ENCODE data around the gene NCAM1.

Gene NCAM1

DNA sequence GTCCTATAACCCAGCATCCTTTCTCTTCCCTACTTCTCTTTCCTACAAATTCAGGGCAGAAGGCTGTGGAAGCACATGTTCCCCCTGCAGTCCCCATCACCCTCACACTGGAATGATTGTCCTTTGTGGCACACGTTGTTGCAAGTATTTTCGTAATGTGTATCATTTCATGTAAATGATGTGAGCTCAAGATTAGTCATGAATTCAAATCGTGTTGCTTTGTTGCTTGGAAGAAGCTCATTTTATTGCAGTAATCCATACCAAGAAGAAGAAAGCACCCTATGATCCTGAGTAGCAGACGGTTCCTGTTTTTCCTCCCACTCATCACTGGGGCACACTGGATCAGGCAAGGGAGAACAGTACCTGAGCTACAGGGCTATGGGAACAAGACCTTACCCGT lies 173.4 kb downstream of the NCAM1 start:
- no peak for DNase-seq

DNA sequence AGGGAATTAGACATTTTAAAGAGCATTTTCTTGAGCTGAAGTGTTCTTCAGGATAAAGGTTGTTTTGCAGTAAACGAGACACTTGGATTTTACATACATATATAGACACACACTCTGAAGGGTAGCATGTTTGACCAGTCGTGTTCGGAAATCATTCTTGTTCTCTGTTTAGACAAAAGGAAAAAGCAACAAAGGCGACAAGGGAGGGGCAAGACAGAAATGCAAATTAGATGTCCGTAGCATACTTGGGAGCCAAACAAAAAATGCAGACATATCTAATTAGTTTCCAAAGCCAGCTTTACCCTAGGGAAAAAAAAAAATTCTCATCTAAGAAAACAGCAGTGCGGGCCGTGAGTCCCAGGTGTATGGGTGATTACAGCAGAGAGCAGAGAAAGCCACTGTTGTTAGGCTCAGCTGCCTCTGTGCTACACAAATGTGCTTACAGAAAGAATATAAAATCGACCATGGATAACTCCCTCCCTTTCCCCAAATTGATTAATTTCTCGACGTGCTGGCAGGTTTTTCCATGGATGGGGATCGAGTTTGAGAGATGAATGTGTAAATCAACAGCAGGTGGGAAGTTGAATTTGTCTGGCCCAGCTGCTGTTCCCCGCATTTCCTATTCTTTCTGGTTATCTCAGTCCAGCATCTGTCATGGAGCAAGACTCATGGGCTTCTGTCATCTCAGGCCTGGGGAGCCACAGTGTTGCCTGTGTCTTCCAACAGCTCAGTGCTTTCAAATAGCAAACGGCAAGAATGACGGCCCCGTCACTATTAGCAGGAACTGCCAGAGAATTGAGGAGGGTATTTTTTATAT lies 176.7 kb downstream of the NCAM1 start:
- no peak for DNase-seq

DNA sequence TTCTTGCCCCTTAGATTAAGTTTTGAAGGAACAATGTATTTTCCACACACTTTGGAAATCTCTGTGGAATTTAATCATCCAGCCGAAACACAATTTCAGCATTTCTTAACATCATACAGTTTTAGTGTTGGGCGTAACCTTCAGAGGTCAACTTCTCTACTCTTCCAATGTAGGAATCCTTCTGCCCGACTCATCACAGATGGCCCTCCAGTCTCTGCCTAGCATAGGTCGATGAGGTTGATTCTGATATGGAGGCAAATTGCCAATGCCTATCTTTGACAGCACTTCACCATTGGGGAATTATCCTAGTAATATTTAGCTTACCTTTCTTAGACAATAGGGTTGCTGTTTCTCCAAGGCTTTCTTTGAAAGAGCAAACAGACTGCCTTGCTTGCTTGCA lies 177.5 kb downstream of the NCAM1 start:
- no peak for DNase-seq

DNA sequence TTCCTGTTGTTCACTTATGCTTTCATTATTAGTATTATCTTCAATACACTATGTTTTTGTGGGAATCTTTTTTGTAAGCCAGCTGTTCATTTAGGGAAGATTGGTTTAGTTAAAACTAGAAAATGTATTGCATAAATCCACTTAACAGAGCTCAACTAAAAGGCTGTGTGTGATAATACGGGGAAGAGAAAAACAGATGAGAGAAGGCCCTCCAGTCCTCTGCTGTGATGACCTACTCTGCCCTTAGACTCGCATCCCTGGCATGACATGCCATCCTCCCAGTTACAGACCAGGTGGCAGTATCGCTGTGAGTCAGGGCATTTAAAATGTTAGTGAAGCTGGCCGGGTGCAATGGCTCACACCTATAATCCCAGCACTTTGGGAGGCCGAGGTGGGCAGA lies 179.8 kb downstream of the NCAM1 start:
- DNase-seq: no peak

DNA sequence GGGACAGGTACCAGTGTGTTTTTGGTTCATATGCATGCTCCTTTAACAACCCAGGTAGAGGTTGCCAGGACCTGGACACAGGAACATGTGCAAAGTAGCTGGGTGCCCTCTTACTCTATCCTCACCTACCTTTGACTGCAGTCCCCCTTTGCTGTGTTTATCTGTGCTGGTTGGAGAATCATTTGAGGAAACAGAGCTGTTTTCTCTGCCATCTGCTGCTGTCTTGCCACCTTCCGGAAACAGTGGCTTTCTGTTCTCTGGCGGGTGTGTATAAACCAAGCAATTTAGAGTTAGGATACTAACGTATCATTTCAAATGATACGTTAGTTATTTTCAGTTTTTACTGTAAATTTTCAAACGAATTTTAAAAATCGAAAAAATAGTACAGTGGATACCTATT lies 181.3 kb downstream of the NCAM1 start:
- DNase-seq: no peak

DNA sequence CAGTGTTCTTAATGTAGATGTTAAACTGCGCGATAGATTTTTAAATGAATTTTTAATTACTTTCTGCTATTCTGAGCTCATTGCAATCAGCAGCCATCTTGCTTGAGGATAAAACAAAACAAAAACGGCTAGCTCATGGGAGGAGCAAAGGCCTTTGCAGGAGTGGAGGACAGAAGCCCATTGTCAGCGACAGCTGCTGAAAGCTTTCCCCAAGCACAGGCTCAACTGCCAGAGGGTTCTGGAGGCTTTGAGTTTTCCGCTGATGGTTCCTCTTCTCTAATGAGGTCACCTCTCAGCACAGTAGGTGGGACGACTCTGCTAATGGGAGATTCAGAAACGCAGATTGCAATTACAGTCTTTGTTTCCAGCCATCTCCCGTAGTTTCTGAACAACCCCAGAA lies 186.0 kb downstream of the NCAM1 start:
- no peak for DNase-seq

DNA sequence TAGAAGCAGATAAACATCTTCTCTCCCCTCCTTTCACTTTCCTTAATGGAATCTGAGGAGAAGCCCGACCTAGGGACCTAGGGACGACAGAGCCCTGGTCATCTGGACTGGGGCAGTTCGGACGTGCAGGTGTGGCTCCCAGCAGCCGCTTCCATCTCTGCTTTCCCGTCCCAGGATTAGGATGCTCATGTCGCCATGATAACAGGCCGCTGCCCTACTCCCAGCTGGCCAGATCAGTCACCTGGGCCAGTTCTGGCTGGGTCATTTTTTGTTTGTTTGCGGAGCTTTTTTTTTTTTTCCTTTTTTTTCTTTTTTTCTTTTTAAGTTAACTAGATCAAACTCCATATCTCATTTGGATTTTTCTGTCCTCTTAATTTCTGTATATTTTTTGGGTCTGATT lies 186.9 kb downstream of the NCAM1 start:
- DNase-seq: no peak

DNA sequence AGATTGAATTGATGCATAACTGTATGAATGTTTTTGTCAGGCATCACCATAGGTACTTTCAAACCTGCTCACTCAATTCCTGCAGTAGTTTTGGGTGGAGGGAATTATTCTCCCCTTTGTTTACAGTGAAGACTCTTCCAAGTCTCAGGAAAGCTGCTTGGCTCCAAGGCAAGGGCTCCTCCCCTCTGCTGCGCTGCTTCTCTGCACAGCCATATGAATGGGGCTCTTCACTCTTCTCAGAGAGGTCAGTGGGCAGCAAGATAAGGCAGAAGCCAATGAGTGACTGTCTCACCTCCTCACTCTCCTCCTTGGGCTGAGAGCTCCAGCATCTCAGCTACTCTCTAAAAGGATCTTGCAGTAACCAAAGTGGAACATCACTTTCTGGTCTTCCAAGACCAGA lies 187.4 kb downstream of the NCAM1 start:
- no peak for DNase-seq

DNA sequence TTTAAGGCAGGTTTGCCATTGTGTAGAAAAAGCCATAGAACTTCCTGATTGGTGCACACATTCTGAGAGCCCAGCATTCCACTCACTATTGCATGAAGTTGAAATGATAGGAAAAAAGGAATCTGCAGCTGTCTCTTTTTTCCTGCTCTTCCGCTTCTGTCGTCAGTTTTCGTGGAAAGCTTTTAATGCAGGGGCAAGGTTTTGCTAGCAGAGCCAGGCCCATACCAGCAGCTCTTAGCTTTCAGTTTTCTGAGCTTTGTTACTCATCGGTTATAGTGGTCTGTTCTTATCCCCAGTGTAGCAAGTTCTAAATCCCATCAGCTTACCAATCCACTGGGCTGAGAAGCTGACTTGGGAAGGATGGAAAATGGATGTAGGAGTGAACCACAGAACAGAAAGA lies 190.3 kb downstream of the NCAM1 start:
- DNase-seq: no peak

DNA sequence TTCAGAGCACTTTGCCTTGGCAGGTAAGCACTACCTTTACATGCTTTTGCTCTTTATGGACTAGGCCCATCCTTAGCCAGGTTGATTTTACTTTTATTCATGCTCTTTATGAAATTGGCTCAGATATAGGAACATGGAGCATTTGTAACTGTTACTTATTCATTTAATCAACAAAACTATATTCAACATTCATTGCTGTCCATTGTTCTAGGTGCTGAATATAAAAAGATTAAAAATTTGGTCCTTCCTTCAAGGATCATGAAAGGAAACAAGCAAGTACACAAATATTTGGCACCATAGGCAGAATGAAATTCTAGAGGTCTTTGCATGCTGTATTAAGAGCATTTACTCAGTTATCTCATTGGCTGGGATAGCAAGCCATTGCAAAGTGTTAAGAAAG lies 191.3 kb downstream of the NCAM1 start:
- DNase-seq: no peak

DNA sequence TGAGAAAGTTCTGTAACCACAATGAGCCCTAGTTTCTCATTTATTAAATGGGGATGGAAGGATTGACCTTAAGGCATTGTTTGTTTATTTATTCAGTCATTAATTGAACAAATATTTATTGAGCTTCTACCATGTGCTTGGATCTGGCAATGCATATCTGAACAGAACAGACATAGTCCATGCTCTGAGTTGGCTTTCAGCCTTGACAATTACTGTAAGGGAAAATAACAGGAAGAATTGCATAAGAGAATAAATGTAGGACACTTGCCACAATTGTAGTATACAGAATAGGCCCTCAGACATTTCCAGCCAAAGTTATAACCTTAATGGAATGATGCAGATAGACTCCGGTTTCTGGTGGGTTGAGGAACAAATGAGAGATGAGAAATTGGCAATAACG lies 192.6 kb downstream of the NCAM1 start:
- DNase-seq: no peak

DNA sequence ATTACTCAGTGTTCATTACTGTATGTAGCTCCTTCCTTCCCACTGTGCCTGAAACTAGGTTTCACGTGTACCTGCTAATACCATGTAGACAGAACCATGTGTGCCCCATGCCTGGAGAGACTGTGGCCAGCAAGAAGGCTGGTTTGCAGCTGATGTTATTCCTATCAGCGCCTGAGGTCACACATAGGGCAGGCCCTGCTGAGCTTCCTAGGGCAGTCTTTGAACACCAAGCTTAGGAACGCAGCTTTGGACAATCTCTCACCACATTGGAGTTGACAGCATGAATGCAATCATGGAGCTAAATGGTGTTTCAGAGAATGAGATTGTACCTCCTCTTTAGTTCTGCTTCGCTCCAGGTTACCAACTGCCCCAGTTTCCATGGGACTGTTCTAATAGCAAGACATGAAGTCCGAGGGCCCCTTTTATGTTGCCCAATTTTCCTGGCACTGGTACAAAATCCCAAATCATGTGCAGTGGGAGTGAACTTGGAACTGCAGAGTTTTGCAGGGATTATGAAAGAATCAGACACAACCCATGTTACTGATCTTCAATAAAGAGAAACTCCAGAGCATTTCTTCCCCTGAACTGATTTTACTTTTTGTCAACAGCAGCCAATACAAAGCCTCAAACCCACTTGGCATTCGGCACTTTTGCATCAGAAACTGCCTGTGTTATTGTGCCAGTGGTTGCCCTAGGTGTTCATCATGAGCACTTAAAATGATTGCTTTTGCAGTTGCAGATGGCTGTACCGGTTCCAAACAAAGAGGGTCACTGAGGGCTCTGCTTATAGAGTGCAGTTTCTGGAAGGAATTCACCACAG lies 199.0 kb downstream of the NCAM1 start:
- no peak for DNase-seq

DNA sequence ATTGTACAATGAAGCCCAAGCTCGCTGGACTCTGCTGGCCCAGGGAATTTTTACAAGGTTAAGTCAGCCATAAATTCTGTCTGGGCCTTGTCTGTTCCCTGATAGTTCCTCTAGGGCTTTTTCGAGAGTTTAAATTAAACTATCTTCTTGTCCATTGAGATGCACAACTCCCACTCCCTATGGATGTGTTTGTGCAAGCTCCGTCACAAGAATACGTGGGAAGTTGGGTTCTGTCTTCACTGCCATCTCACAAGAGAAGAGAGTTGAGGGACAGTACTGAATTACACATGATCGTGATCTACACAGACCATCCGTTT lies 199.5 kb downstream of the NCAM1 start:
- no peak for DNase-seq

DNA sequence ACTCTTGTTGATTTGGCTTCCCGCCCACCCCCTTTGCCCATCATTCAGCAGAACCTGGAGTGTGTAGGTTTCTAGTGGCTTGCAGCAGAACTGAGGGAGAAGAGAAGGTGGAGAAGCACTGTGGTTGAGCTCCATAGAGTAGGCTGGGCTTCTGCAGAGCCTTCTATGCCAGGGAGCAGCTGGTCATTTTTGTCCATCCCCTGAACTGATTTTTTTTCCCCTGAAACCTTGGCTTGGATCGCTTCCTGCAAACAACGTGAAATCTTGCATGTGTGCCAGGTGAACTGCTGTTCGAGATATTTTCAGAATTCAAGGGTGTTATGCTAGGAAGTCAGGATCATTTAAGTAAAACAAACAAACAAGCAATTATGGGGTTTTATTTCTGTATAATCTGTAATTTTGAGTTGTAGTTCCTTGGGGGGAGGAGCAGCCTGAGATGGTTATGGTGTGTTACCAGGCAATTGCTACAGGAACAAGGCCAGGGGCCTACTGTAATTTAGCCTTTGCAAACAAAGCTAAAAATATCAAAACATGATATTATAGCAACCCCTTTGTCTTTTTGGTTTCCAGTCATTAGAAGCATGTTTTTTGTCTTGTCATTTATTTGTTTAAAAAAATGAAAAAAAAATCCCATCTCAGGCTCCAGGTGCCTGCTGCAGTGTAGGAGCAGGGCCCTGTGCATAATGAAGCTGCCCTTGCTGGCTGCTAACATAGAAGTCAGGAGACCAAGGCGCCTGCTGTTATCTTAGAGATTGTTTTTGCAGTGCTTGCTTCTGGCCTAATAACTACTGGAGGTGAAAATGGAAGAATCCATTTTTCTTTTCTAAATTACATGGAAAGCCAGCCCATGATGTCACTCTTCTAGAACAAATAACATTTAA lies 200.7 kb downstream of the NCAM1 start:
- DNase-seq: no peak

DNA sequence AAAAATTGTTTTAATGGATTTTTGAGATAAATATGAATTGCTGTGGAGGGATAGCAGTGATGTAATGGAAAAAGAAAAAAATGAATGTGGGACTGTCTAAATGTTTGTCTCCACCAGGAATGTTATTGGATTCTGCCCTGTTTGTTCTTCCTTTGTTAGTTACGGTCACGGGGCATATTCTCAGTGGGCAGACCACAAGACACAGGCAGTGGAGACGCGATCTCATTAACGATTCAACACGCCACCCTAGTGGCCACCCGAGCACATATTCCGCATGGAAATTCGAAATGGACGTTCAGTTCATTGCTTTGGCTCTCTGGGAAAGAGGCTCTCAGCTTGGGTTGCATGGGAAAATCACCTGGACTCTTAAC lies 201.4 kb downstream of the NCAM1 start:
- no peak for DNase-seq

DNA sequence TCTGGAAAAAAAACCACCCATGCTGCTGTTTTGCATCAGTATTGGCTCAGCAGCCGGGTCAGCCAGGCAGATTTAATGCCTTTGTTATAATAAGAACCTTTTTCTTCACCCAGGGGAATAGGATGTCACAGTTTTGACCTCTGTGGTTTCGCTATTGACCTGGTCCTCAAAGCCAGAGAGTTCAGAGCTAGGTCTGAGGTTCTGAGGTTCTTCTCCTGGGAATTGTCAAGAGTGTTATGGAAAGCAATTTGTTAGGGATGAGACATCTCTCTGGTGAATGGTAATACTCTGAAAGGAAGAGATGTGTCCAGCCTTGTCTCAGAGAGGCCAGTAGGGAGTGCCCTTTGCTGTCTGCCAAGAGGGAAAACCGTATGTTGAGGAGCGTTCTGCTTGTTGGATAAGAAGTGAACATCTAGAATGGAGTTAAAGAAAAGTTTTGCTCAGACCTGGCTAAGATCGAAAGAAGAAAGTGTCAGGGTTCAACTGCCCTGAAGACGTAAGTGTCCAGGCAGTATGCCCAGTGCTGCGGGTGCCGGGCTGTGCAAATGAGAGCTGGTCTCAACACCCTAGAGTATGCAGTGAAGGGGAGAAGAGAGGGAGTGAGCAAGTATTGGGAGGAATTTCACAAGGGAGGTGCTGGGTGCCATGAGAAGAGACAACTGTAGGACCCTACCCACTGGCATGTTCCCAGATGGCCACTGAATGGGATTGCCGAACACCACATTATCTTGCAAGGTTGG lies 202.2 kb downstream of the NCAM1 start:
- no peak for DNase-seq

DNA sequence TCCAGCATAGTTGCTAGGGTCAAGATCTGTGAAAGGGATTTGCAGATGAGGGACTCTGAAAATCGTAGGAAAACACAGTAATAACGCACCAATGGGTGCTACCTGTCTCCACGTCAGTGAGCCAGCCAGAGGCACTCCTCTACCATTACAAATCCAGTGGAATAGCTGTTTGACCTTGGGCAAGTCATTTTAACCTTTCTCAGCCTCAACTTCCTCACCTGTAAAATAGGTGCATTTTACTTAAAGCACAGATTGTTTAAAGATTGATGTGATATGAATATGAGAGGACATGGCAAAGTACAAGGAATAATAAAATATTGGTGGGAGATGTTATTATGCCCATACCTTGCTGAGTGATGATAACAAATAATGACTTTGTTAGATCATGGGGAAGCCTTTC lies 205.1 kb downstream of the NCAM1 start:
- no peak for DNase-seq

DNA sequence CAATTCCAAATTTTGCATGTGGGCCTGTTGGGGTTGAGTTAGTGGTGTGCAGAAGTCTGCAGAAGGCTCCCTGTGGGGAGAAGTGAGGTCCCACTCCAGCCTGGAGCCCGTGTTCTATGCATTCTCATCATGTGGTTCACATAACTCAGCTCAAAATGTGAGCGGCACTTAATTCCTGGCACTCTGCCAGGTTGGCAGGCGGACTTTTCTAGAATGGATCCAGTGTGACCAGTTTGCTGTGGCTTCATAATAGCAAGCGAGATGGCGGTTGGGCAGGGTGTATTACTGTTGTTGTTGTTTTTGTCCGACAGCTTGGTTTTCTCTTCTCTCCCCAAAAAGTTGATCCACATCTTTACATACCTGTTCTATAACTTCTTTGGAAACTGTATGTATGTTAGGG lies 206.4 kb downstream of the NCAM1 start:
- no peak for DNase-seq

DNA sequence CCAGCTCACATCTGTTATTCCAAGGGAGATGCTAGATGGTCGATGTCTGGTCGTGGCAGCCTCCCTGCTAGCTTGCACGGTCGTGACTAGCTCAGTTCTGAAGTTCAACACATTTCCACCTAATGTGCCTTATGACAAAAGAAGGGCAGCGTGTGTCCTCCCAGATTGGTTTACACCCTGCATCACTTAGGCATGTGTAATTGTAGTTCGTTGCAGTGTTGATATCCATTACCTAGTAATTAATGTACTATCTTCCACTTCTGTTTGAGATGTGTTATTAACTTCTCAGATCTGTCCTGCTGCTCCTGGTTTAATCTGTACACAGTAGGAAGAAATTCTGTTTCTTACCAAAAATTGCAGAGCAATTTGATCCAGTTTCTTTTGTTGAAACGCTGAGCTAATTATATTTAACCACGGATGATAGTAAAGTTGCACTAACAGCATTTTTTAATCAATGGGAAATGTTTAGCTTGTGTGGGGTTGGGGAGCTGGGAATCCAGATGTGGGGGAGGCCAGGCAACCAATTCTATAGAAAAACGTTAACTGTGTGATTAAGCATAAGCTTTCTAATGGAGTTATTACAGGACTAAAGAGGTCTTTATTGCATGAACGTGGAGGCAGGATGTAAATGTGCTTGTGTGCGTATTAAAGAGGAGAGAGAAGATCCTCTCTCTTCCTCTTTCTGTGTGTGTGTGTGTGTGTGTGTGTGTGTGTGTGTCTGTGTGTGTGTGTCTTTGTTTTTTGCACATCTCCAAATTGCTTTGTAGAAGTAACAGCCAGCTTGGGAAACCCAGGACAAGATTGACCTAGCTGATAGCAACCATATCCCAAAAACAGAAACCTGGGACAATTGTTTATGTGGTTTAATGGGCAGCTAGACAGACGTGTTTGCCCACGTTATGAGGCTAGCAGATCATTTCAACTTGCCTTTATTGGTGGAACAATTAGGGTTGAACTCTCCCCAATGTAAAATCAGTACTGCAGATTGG lies 207.4 kb downstream of the NCAM1 start:
- no peak for DNase-seq

DNA sequence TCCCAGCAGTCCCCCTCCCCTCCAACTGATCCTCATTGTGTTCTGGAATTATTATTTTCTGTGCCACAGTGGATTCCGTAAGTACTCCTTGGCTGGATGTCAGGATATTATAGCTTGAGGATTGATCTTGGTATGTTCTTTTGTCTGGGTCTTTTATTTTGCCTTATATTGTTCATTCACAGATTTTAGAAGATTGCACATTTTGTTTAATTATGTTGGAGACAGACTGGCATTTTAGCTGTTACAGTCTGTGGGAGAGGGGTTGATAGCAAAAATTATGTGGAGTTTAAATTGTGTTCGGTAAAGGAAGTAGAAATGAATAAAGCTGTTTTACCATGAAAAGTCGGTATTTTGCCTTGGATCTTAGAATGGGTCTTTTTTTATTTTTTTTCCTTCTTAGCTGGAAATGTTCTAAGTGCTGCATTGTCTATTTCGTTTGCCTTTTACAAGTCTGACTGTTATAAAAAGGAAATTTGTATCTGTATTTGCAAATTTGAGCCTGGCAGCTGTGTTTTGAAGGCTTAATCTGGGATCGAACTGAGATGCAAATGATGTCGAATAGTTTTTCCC lies 211.2 kb downstream of the NCAM1 start:
- DNase-seq: no peak

DNA sequence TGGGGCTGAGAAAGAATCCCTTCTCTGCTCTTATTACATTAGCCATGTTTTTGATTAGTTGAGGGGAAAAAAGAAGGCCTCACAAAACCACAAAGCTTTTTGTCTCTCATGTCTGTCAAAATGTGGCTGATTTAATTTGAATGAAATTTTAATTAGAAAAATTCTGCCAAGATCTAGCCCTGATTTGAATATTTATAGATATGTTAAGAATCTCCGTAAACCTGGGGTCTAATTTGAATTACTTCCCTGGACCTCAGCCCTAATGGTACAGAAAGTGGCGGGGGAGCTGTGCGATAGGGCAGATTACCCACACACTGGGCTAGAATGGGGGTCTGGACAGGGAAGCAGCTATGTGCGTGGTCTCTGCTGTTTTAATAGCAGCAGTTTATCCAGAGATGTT lies 211.9 kb downstream of the NCAM1 start:
- DNase-seq: no peak

Measured in NCI-H524 treated with DMSO at 0.1 percent for 48 hours (cell line).